Esophagus muscularis mucosa (tissue), 4 donors: ENCODE data around the gene KCNAB2. TPM values are rescaled to one million over a fixed set of nuclear protein-coding genes. Genes with fewer than 3 reads are reported as not detected.

ENCODE experiments used
- DNase-seq: peaks from one replicate; pipeline ENCODE4 v3.0.0-alpha.2; 2017; ENCODE audit errors: extremely low spot score
- H3K27ac ChIP-seq, 4 donors: fragments of 200-600 bp; sonication (generic); replicated peaks in 1 of 4; 1 replicate in 3 of 4; 2 replicates in 1 of 4; pipeline ENCODE4 v1.5.1; 2016 to 2019; ENCODE audit warnings: mild to moderate bottlenecking in 1 of 4
- H3K27me3 ChIP-seq, 4 donors: fragments of 200-600 bp; sonication (generic); one replicate each; pipeline versions ENCODE4 v1.5.1 to v1.6.0; 2016 to 2019
- H3K36me3 ChIP-seq, 4 donors: fragments of 200-600 bp; sonication (generic); one replicate each; pipeline ENCODE4 v1.5.1; 2016 to 2019
- H3K4me1 ChIP-seq, 4 donors: fragments of 200-600 bp; sonication (generic); one replicate each; pipeline ENCODE4 v1.5.1; 2016 to 2019
- H3K4me3 ChIP-seq, 4 donors: fragments of 200-600 bp; sonication (generic); 1 replicate in 2 of 4; 2 replicates in 2 of 4; pipeline ENCODE4 v1.5.1; 2016 to 2019; ENCODE audit warnings: mild to moderate bottlenecking in 4 of 4, moderate library complexity in 1 of 4
- H3K9me3 ChIP-seq, 4 donors: fragments of 200-600 bp; sonication (generic); 1 replicate in 3 of 4; 2 replicates in 1 of 4; pipeline ENCODE4 v1.5.1; 2016 to 2019
- EP300 ChIP-seq: sonication (generic); formaldehyde crosslinking; IDR thresholded peaks from one replicate; pipeline ENCODE4 v1.6.1; 2017; ENCODE audit warnings: antibody characterized with exemption
- POLR2A ChIP-seq: fragments of 450-650 bp; IDR thresholded peaks from one replicate; pipeline ENCODE4 v1.6.1; 2017; ENCODE audit warnings: antibody characterized with exemption, moderate library complexity, mild to moderate bottlenecking, low read depth
- POLR2AphosphoS5 ChIP-seq, 2 donors: sonication (generic); formaldehyde crosslinking; IDR thresholded peaks; one replicate each; pipeline ENCODE4 v1.6.1; 2017; ENCODE audit warnings: antibody characterized with exemption in 2 of 2
- WGBS: methylation state at CpG from one replicate; pipeline ENCODE4 v1.1.5; 2018; 5-methylcytosine and 5-hydroxymethylcytosine counted together
- intact Hi-C: fragments of 100-400 bp; cut with DNase I; formaldehyde crosslinking; loops from one replicate; pipeline ENCODE4 v1.15.1; 2023
- total RNA-seq, 4 donors: library from RNA; depleted of rRNA; stranded (reverse); fragments of >200 nt; gene quantifications; one replicate each; pipeline versions ENCODE4 v1.1.0 to v1.2.1, GENCODE V29; 2016
- TF ChIP-seq, protein P1 (sequence below), 3 experiments: fragments of 200-600 bp in 2 of 3; fragments of 450-650 bp in 1 of 3; sonication (generic) in 2 of 3; IDR thresholded peaks; one replicate each; pipeline ENCODE4 v1.5.1; 2017 to 2019; ENCODE audit warnings: antibody characterized with exemption in 3 of 3, mild to moderate bottlenecking in 2 of 3, moderate library complexity in 1 of 3

The KCNAB2 gene
- total RNA-seq, 4 donors from 2014 or later: 10.4 to 19.3 (median 13.2) TPM

DNA sequence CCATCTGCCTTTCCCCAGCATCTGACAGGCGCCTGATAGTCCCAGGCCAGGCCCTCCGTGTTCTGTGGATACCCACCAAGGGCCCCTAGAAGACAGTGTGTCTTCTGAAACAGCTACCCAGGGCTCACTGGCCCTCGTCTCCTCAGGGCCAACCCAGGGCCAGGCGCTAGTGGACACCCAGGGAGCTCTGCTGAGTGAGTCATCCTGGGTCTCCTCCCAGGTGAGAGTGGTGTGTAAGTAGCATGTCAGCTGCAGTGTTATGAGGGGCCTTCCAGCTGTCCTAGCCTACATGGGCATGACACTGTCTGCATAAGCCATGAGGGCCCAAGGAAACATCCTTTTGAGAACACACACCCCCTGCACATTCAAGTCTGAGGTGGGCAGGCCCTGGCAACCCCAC, 97.7 kb downstream of the KCNAB2 start:
- TF ChIP-seq EP300: no peak
- TF ChIP-seq POLR2AphosphoS5 (IDR thresholded peaks at IDR 0.05): no peak
- TF ChIP-seq, protein P1, sequence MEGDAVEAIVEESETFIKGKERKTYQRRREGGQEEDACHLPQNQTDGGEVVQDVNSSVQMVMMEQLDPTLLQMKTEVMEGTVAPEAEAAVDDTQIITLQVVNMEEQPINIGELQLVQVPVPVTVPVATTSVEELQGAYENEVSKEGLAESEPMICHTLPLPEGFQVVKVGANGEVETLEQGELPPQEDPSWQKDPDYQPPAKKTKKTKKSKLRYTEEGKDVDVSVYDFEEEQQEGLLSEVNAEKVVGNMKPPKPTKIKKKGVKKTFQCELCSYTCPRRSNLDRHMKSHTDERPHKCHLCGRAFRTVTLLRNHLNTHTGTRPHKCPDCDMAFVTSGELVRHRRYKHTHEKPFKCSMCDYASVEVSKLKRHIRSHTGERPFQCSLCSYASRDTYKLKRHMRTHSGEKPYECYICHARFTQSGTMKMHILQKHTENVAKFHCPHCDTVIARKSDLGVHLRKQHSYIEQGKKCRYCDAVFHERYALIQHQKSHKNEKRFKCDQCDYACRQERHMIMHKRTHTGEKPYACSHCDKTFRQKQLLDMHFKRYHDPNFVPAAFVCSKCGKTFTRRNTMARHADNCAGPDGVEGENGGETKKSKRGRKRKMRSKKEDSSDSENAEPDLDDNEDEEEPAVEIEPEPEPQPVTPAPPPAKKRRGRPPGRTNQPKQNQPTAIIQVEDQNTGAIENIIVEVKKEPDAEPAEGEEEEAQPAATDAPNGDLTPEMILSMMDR (IDR thresholded peaks at IDR 0.05): no peak
- TF ChIP-seq POLR2A: no peak
- 80% methylated on average over 4 of the region's 4 CpGs for WGBS
- no peak for DNase-seq
- no peaks in the 10 kb centered on the region for H3K36me3 ChIP-seq
- H3K9me3 ChIP-seq: no peaks in the 10 kb centered on the region
- H3K27me3 ChIP-seq: peaks cover 0 to 40% (median 2%) of the 10 kb centered on the region in 4 donors
- H3K4me3 ChIP-seq: no peak overlapping the region
- H3K27ac ChIP-seq: no peak overlapping the region
- H3K4me1 ChIP-seq: peaks cover under 1 to 7% (median 4%) of the 10 kb centered on the region in 4 donors
- intact Hi-C loops: no loop called here

DNA sequence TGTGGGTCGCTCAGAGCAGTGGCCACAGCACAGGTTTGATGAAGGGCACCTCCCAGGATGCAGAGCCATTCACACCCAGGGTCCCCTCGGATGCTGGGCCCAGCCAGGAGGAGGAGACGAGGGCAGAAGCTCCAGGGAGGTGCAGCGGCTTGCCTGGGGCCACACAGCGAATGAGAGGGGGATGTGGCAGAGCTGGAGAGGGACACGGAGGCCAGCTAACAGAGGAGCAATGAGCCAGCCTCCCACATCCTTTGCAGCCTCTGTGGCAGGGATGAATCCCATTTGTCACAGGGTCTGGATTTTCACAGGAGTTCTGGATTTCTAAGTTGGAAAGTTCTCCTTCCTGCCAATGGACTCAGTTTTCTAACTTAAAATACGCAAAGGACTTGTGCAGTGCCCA, 98.5 kb downstream of the KCNAB2 start:
- no peaks in the 10 kb centered on the region for H3K9me3 ChIP-seq
- no peak for DNase-seq
- H3K27ac ChIP-seq: no peak overlapping the region
- WGBS: 71% methylated on average over 7 of the region's 7 CpGs
- no peak overlapping the region for H3K4me3 ChIP-seq
- peaks cover 0 to 48% (median 5%) of the 10 kb centered on the region in 4 donors for H3K27me3 ChIP-seq
- no peaks in the 10 kb centered on the region for H3K36me3 ChIP-seq
- TF ChIP-seq, protein P1 (IDR thresholded peaks at IDR 0.05): no peak
- TF ChIP-seq POLR2AphosphoS5 (IDR thresholded peaks at IDR 0.05): no peak
- no peak for TF ChIP-seq EP300
- no peak for TF ChIP-seq POLR2A
- intact Hi-C loops: no loop called here
- H3K4me1 ChIP-seq: peaks cover 6 to 14% (median 12%) of the 10 kb centered on the region in 4 donors

DNA sequence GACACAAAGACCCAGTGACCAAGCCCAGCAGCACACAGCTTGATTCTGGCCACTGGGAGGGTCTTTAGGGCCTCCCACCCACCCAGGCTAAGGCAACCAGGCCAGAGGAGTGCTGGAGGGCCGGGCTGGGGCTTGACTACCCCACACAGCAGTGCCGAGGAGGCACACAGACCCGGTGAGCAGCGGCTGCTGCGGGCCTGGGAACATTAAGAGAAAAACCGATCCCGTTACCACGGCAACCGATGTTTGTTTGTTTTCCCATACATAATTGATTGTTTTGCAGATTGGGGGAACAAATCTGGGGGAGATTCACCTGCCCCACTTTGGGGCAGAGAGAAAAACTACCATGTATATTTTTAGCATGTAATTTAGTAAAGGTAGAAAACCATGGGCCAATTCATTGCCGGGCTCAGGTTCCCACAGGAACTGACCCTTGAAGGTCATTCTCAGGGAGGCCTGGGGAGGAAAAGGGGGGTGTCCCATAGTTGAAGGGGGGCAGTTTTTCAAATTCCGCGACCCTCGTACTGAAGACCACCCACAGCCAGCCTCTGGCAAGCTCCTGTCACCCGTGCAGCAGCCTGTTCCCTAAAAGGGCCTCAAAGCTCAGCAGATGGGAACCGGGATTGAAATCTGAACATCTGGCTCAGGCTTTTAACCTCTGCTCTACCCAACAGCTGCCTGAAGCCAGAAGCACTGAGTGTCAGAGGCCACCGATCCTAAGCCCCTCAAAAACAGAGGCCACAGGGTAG, 99.1 kb downstream of the KCNAB2 start:
- WGBS: 53% methylated on average over 15 of the region's 16 CpGs
- Histone ChIP-seq H3K9me3 (no peaks in the 10 kb centered on the region), H3K36me3 (no peaks in the 10 kb centered on the region), H3K27ac (no peak overlapping the region), H3K4me3 (no peak overlapping the region), H3K27me3 (peaks cover 0 to 49% (median 5%) of the 10 kb centered on the region in 4 donors), H3K4me1 (peaks cover 6 to 15% (median 12%) of the 10 kb centered on the region in 4 donors)
- DNase-seq: no peak
- no peak for TF ChIP-seq POLR2AphosphoS5 (IDR thresholded peaks at IDR 0.05)
- TF ChIP-seq POLR2A: no peak
- intact Hi-C loops: no loop called here

DNA sequence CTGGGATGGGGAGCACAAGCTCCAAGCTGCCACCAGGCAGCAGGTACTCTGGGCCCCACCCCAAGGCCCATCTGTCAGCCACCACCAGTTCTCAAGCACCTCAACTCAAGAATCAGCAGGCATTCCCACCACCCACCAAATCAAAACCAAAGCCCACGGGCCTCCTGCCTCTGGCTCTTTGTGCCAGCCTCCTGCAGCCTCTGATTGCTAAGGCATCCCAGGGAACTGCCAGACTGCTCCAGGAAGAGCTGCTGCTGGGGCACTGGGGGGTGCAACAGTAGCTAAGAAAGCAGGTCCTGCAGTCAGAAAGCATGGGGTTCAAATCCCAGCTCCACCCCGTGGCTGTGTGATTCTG, 99.7 kb downstream of the KCNAB2 start:
- Histone ChIP-seq H3K27ac (no peak overlapping the region), H3K36me3 (no peaks in the 10 kb centered on the region), H3K9me3 (no peaks in the 10 kb centered on the region), H3K4me3 (no peak overlapping the region), H3K4me1 (peaks cover 6 to 15% (median 12%) of the 10 kb centered on the region in 4 donors), H3K27me3 (peaks cover 0 to 49% (median 5%) of the 10 kb centered on the region in 4 donors)
- WGBS: no CpG with 5 or more reads among the region's 2 CpGs
- intact Hi-C loops: no loop called here
- TF ChIP-seq, protein P1 (IDR thresholded peaks at IDR 0.05): no peak
- no peak for TF ChIP-seq POLR2AphosphoS5 (IDR thresholded peaks at IDR 0.05)
- TF ChIP-seq EP300: no peak
- no peak for TF ChIP-seq POLR2A
- DNase-seq: no peak

DNA sequence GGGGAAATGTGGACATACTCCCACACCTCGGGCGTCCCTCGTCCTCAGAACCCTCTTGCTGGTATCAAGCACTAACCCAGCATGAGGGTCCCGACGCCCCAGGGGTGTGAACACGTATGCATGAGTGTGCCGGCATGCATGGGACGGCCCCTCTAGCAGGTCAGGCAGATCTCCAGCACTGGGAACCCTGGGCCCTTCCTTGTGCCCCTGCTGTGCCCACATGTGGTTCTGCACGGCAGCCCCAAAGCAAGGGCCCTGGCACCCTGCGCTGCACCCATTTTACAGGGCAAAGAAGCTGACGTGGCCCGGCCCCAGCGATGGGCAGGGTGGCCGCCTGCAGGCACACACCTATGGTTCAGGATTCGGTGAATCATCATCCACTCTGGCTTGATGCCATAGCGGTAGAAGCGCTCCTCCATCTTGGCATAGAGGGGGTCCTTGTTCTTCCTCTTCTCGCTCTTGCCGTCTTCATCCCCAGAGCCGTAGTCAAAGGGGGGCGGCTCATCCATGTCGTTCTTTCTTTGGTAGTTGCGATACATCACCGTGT, 100.2 kb downstream of the KCNAB2 start:
- H3K9me3 ChIP-seq: no peaks in the 10 kb centered on the region
- no peak overlapping the region for H3K27ac ChIP-seq
- TF ChIP-seq, protein P1 (IDR thresholded peaks at IDR 0.05): no peak
- TF ChIP-seq POLR2A: no peak
- no peak for TF ChIP-seq POLR2AphosphoS5 (IDR thresholded peaks at IDR 0.05)
- TF ChIP-seq EP300: no peak
- WGBS: 93% methylated on average over 24 of the region's 24 CpGs
- intact Hi-C loops: no loop called here
- peaks cover 0 to 1% (median 0%) of the 10 kb centered on the region in 4 donors for H3K36me3 ChIP-seq
- H3K4me1 ChIP-seq: peaks cover 6 to 15% (median 12%) of the 10 kb centered on the region in 4 donors
- DNase-seq: no peak
- H3K4me3 ChIP-seq: no peak overlapping the region
- peaks cover 0 to 49% (median 5%) of the 10 kb centered on the region in 4 donors for H3K27me3 ChIP-seq
